Endothelial cell (in vitro differentiated cells): Measurements from ENCODE around the gene KRT84. TPM values are rescaled to one million over a fixed set of nuclear protein-coding genes. Genes with fewer than 3 reads are reported as not detected.

Experiments
- DNase-seq: peaks from one replicate; pipeline ENCODE4 v3.0.0; 2021; ENCODE audit warnings: low spot score
- H3K27ac Mint-ChIP-seq: one replicate; pipeline ENCODE4 v1.8.0; 2021; ENCODE audit warnings: mixed read lengths, inconsistent platforms; ENCODE audit not compliant: unreplicated experiment
- H3K27me3 Mint-ChIP-seq: one replicate; pipeline ENCODE4 v1.8.0; 2021; ENCODE audit warnings: mild to moderate bottlenecking, moderate library complexity, mixed read lengths, inconsistent platforms; ENCODE audit not compliant: unreplicated experiment
- H3K36me3 Mint-ChIP-seq: one replicate; pipeline ENCODE4 v1.8.0; 2021; ENCODE audit warnings: mild to moderate bottlenecking, low read depth, mixed read lengths, inconsistent platforms; ENCODE audit not compliant: unreplicated experiment
- H3K4me1 Mint-ChIP-seq: one replicate; pipeline ENCODE4 v1.8.0; 2021; ENCODE audit warnings: mild to moderate bottlenecking, mixed read lengths, inconsistent platforms; ENCODE audit not compliant: unreplicated experiment
- H3K4me3 Mint-ChIP-seq: one replicate; pipeline ENCODE4 v1.8.0; 2021; ENCODE audit warnings: mild to moderate bottlenecking, mixed read lengths, inconsistent platforms; ENCODE audit not compliant: unreplicated experiment
- H3K9me3 Mint-ChIP-seq: one replicate; pipeline ENCODE4 v1.8.0; 2021; ENCODE audit warnings: mixed read lengths, inconsistent platforms; ENCODE audit not compliant: unreplicated experiment
- CTCF ChIP-seq: fragments of 200-600 bp; sonication (generic); IDR thresholded peaks from one replicate; pipeline ENCODE4 v1.5.0; 2021; ENCODE audit warnings: antibody characterized with exemption; ENCODE audit not compliant: unreplicated experiment
- total RNA-seq: library from RNA; stranded (reverse); fragmentation: NEBNext Ultra II Directional; extraction: Animal tissue kit (Norgen Biotek cat#: 25700); gene quantifications from one replicate; pipeline ENCODE4 v1.2.1, GENCODE V29; 2021; ENCODE audit not compliant: unreplicated experiment

The KRT84 gene
- total RNA-seq, 1 donor from 2014 or later: not detected

- peaks cover 8% of the 10 kb centered on the region for H3K4me1 Mint-ChIP-seq
- H3K27ac Mint-ChIP-seq: no peak overlapping the region
- peaks cover 3% of the 10 kb centered on the region for H3K9me3 Mint-ChIP-seq
- H3K27me3 Mint-ChIP-seq: peaks cover 7% of the 10 kb centered on the region
- no peak for DNase-seq
- TF ChIP-seq CTCF: no peak
- peaks cover 2% of the 10 kb centered on the region for H3K36me3 Mint-ChIP-seq
- no peak overlapping the region for H3K4me3 Mint-ChIP-seq
Measured at GRCh38 chr12:52403561-52403960, 18.1 kb upstream of the KRT84 start.

GRCh38 chr12:52402873-52403540 lies 17.6 kb upstream of the KRT84 start:
- no peak for DNase-seq
- Mint-ChIP-seq H3K4me3 (no peak overlapping the region), H3K36me3 (no peaks in the 10 kb centered on the region), H3K27ac (no peak overlapping the region), H3K9me3 (no peaks in the 10 kb centered on the region), H3K4me1 (peaks cover 8% of the 10 kb centered on the region), H3K27me3 (peaks cover 5% of the 10 kb centered on the region)
- no peak for TF ChIP-seq CTCF

GRCh38 chr12:52402377-52402776 lies 16.9 kb upstream of the KRT84 start:
- Mint-ChIP-seq H3K36me3 (no peaks in the 10 kb centered on the region), H3K27me3 (peaks cover 5% of the 10 kb centered on the region), H3K4me1 (peaks cover 8% of the 10 kb centered on the region), H3K27ac (no peak overlapping the region), H3K4me3 (no peak overlapping the region), H3K9me3 (no peaks in the 10 kb centered on the region)
- TF ChIP-seq CTCF: no peak
- no peak for DNase-seq

GRCh38 chr12:52401926-52402325 lies 16.5 kb upstream of the KRT84 start:
- H3K4me3 Mint-ChIP-seq: no peak overlapping the region
- no peak overlapping the region for H3K27ac Mint-ChIP-seq
- H3K36me3 Mint-ChIP-seq: no peaks in the 10 kb centered on the region
- TF ChIP-seq CTCF: no peak
- DNase-seq: no peak
- H3K4me1 Mint-ChIP-seq: peaks cover 8% of the 10 kb centered on the region
- peaks cover 5% of the 10 kb centered on the region for H3K27me3 Mint-ChIP-seq
- H3K9me3 Mint-ChIP-seq: no peaks in the 10 kb centered on the region

GRCh38 chr12:52401526-52401925 lies 16.1 kb upstream of the KRT84 start:
- no peak overlapping the region for H3K27ac Mint-ChIP-seq

More at GRCh38 chr12:52401526-52401925, 16.1 kb upstream of the KRT84 start:
- Mint-ChIP-seq H3K9me3 (no peaks in the 10 kb centered on the region), H3K36me3 (no peaks in the 10 kb centered on the region), H3K27me3 (peaks cover 5% of the 10 kb centered on the region), H3K4me1 (peaks cover 8% of the 10 kb centered on the region), H3K4me3 (no peak overlapping the region)
- DNase-seq: no peak
- no peak for TF ChIP-seq CTCF
